Stimulated activated naive CD4-positive, alpha-beta T cell treated with Interleukin-2 at 50 U/mL for 16 hours (primary cell): Measurements from ENCODE around the gene ARF1.
"Not testable (repeated sequence)": the region's sequence is repeated elsewhere in the genome, so short reads cannot be mapped to it uniquely, and the experiment has no call there.

Source experiments
- DNase-seq: peaks from one replicate; lab custom pipeline; 2025; lab: John Stamatoyannopoulos, UW

ARF1 gene

GRCh38 chr1:228102791-228103620, 20.5 kb downstream of the ARF1 start, which contains the start of gene C1orf35:
Gene C1orf35 (minus strand): TSS chr1:228103325. CDS start chr1:228103227, 98 bp downstream.
- DNase-seq: peak; percentile 93

- no peak for DNase-seq
Observed at GRCh38 chr1:228104526-228105269, 22.2 kb downstream of the ARF1 start.

- DNase-seq: no peak
Observed at GRCh38 chr1:228105270-228105995, 22.9 kb downstream of the ARF1 start.

- DNase-seq: no peak
Observed at GRCh38 chr1:228105996-228106799, 23.7 kb downstream of the ARF1 start.

- no peak for DNase-seq
Observed at GRCh38 chr1:228106800-228107054, 24.2 kb downstream of the ARF1 start.

- no peak for DNase-seq
Observed at GRCh38 chr1:228107636-228108035, 25.1 kb downstream of the ARF1 start.

- no peak for DNase-seq
Observed at GRCh38 chr1:228108055-228108690, 25.7 kb downstream of the ARF1 start.

GRCh38 chr1:228108742-228109072, 26.2 kb downstream of the ARF1 start:
- no peak for DNase-seq

GRCh38 chr1:228109073-228109961, 26.8 kb downstream of the ARF1 start, which contains the start of gene MRPL55:
Gene MRPL55 (minus strand): TSS chr1:228109299. CDS start chr1:228108260, 1,039 bp downstream.
- DNase-seq: peak; percentile 96

GRCh38 chr1:228109962-228110488, 27.5 kb downstream of the ARF1 start:
- DNase-seq: no peak

GRCh38 chr1:228110556-228110955, 28.0 kb downstream of the ARF1 start:
- no peak for DNase-seq

- not testable (repeated sequence) for DNase-seq
Observed at GRCh38 chr1:228111315-228111714, 28.8 kb downstream of the ARF1 start.

- DNase-seq: no peak
Observed at GRCh38 chr1:228112167-228112566, 29.7 kb downstream of the ARF1 start.

- DNase-seq: no peak
Observed at GRCh38 chr1:228112617-228113016, 30.1 kb downstream of the ARF1 start.

- no peak for DNase-seq
Observed at GRCh38 chr1:228114827-228115226, 32.3 kb downstream of the ARF1 start.

GRCh38 chr1:228117335-228117734, 34.8 kb downstream of the ARF1 start:
- DNase-seq: no peak

- DNase-seq: no peak
Observed at GRCh38 chr1:228118040-228118439, 35.5 kb downstream of the ARF1 start.

- DNase-seq: no peak
Observed at GRCh38 chr1:228120351-228120750, 37.8 kb downstream of the ARF1 start.

- DNase-seq: no peak
Observed at GRCh38 chr1:228120857-228121489, 38.5 kb downstream of the ARF1 start.
